Measurements from ENCODE around the gene C6orf120. TPM values are rescaled to one million over a fixed set of nuclear protein-coding genes. Genes with fewer than 3 reads are reported as not detected.

The C6orf120 gene
- total and polyA plus RNA-seq, 2 of the 13 experiments (the other 11 are each of a cell fraction or from before 2014, with no cell fraction given) = 21.7 to 29.9 TPM

- TF ChIP-seq CREBL2 (CRISPR knock-in tag; IDR thresholded peaks at IDR 0.05; ENCODE audit: borderline replicate concordance) (no peak; the same call in 1 of the 2 replicates), NAIF1 (CRISPR knock-in tag; IDR thresholded peaks at IDR 0.05; ENCODE audit: borderline replicate concordance) (peak; percentile 77), HMGXB4 (CRISPR knock-in tag; IDR thresholded peaks at IDR 0.05; ENCODE audit: borderline replicate concordance in 1 of 2, low read depth in 1 of 2) (peak; percentile 88 to 97), ZNF432 (CRISPR knock-in tag; IDR thresholded peaks at IDR 0.05; ENCODE audit: borderline replicate concordance) (no peak), TBX3 (IDR thresholded peaks at IDR 0.05; ENCODE audit: borderline replicate concordance) (peak; percentile 9; the same call in 1 of the 2 replicates), TMF1 (CRISPR knock-in tag; IDR thresholded peaks at IDR 0.05; ENCODE audit: low read depth) (peak; percentile 71; the same call in 1 of the 2 replicates), ZFP90 (CRISPR knock-in tag; IDR thresholded peaks at IDR 0.05; ENCODE audit: borderline replicate concordance) (0 out of 2 replicates have a peak, but pooled peaks have one; percentile 41), BATF2 (CRISPR knock-in tag; IDR thresholded peaks at IDR 0.05) (no peak; the same call in 1 of the 2 replicates), ZNF512 (CRISPR knock-in tag; IDR thresholded peaks at IDR 0.05) (peak; percentile 14; the same call in 1 of the 2 replicates), ZNF205 (CRISPR knock-in tag; IDR thresholded peaks at IDR 0.05) (0 out of 2 replicates have a peak, but pooled peaks have one; percentile 77), AKAP8 (CRISPR knock-in tag; IDR thresholded peaks at IDR 0.05) (peak; percentile 95), RARA (CRISPR knock-in tag; IDR thresholded peaks at IDR 0.05) (peak; percentile 3; the same call in 1 of the 2 replicates), ZNF569 (CRISPR knock-in tag; IDR thresholded peaks at IDR 0.05; ENCODE audit: borderline replicate concordance) (no peak; the same call in 1 of the 2 replicates), ATRX (CRISPR knock-in tag; IDR thresholded peaks at IDR 0.05; ENCODE audit: borderline replicate concordance) (no peak), ZHX1 (CRISPR knock-in tag; IDR thresholded peaks at IDR 0.05; ENCODE audit: low read depth) (no peak; the same call in 1 of the 2 replicates), ZNF558 (CRISPR knock-in tag; IDR thresholded peaks at IDR 0.05; ENCODE audit: borderline replicate concordance) (peak; percentile 97; the same call in 1 of the 2 replicates), HOXA3 (CRISPR knock-in tag; IDR thresholded peaks at IDR 0.05) (peak; percentile 95), THAP11 (CRISPR knock-in tag; IDR thresholded peaks at IDR 0.05) (peak; percentile 94), REPIN1 (CRISPR knock-in tag; IDR thresholded peaks at IDR 0.05; ENCODE audit: borderline replicate concordance, low read depth) (peak; percentile 96), MXD4 (CRISPR knock-in tag; IDR thresholded peaks at IDR 0.05) (peak; percentile 98)
These were observed at the start of gene C6orf120, which contains the start of gene WDR27 (continued) for GRCh38 chr6:169701954-169702839.
